SJSA1 (cell line): Measurements from ENCODE around the gene RAD51C. TPM values are rescaled to one million over a fixed set of nuclear protein-coding genes. Genes with fewer than 3 reads are reported as not detected.
"Not testable (repeated sequence)": the region's sequence is repeated elsewhere in the genome, so short reads cannot be mapped to it uniquely, and the experiment has no call there.

ENCODE experiments used
- DNase-seq, 2 experiments: peaks; one replicate each; pipeline ENCODE4 v3.0.0-alpha.2; 2015 to 2020; ENCODE audit warnings: low spot score in 2 of 2, low read depth in 1 of 2
- H3K27ac ChIP-seq: fragments of 250-450 bp; sonication (Bioruptor Pico); 2 replicates; pipeline ENCODE4 v1.5.1; 2020; ENCODE audit warnings: mild to moderate bottlenecking, moderate library complexity
- H3K27me3 ChIP-seq: fragments of 250-450 bp; sonication (Bioruptor Pico); replicated peaks from 2 replicates; pipeline ENCODE4 v1.5.1; 2020; ENCODE audit warnings: mild to moderate bottlenecking, moderate library complexity
- H3K36me3 ChIP-seq: fragments of 250-450 bp; sonication (Bioruptor Pico); 2 replicates; pipeline ENCODE4 v1.5.1; 2020; ENCODE audit warnings: mild to moderate bottlenecking
- H3K4me1 ChIP-seq: fragments of 250-450 bp; sonication (Bioruptor Pico); replicated peaks from 2 replicates; pipeline ENCODE4 v1.6.1; 2021; ENCODE audit warnings: mild to moderate bottlenecking
- H3K4me3 ChIP-seq: fragments of 250-450 bp; sonication (Bioruptor Pico); 2 replicates; pipeline ENCODE4 v1.5.1; 2020; ENCODE audit warnings: mild to moderate bottlenecking
- H3K9me3 ChIP-seq: fragments of 250-450 bp; sonication (Bioruptor Pico); replicated peaks from 2 replicates; pipeline ENCODE4 v1.5.1; 2020; ENCODE audit warnings: mild to moderate bottlenecking
- total RNA-seq: library from RNA; depleted of rRNA; stranded (reverse); fragments of >200 nt; shearing (Covaris generic); gene quantifications from 2 replicates; pipeline ENCODE4 v1.2.3, GENCODE V29; 2014; rRNA removed

RAD51C gene
- 74.9 and 77.8 TPM in 2 replicates for total RNA-seq

- H3K4me3 ChIP-seq = peak within 1 kb of the TSS; percentile 57
- peaks cover 13% of the 10 kb centered on the region for H3K4me1 ChIP-seq
- no peaks in the 10 kb centered on the region for H3K9me3 ChIP-seq
- peak within 1 kb of the TSS; percentile 56 for H3K27ac ChIP-seq
- peak; percentile 84 to 86 for DNase-seq
- no peaks in the 10 kb centered on the region for H3K27me3 ChIP-seq
- H3K36me3 ChIP-seq = peaks cover 13% of the 10 kb centered on the region
These were observed at the start of gene RAD51C for GRCh38 chr17:58692239-58693055. Gene RAD51C, plus strand, starts transcription at chr17:58692602. Its CDS starts 42 bp downstream, at chr17:58692644.

GRCh38 chr17:58643147-58643546, 49.3 kb upstream of the RAD51C start:
- DNase-seq = peak in 1 of 2 experiments; percentile 44
- Histone ChIP-seq H3K4me1 (peaks cover 17% of the 10 kb centered on the region), H3K4me3 (no peak overlapping the region), H3K9me3 (no peaks in the 10 kb centered on the region), H3K27ac (no peak overlapping the region), H3K36me3 (no peaks in the 10 kb centered on the region), H3K27me3 (no peaks in the 10 kb centered on the region)

GRCh38 chr17:58648236-58648635, 44.2 kb upstream of the RAD51C start:
- Histone ChIP-seq H3K36me3 (no peaks in the 10 kb centered on the region), H3K27me3 (no peaks in the 10 kb centered on the region; the same call in 1 of the 2 replicates), H3K4me3 (no peak overlapping the region), H3K4me1 (peaks cover 3% of the 10 kb centered on the region), H3K27ac (no peak overlapping the region), H3K9me3 (no peaks in the 10 kb centered on the region)
- no peak for DNase-seq

- not testable (repeated sequence) for DNase-seq, H3K4me1 ChIP-seq, H3K27me3 ChIP-seq, H3K4me3 ChIP-seq, H3K27ac ChIP-seq, H3K36me3 ChIP-seq, H3K9me3 ChIP-seq
These were observed 34.2 kb upstream of the RAD51C start for GRCh38 chr17:58657962-58658803.

- Histone ChIP-seq H3K9me3 (no peaks in the 10 kb centered on the region), H3K27me3 (no peaks in the 10 kb centered on the region), H3K27ac (peak overlapping the region; percentile 99), H3K4me1 (peaks cover 4% of the 10 kb centered on the region; the same call in 1 of the 2 replicates), H3K4me3 (peak overlapping the region; percentile 27), H3K36me3 (no peaks in the 10 kb centered on the region)
- peak; percentile 93 to 99 for DNase-seq
These were observed 33.3 kb upstream of the RAD51C start for GRCh38 chr17:58658804-58659713.

- not testable (repeated sequence) for H3K27ac ChIP-seq, H3K36me3 ChIP-seq, H3K9me3 ChIP-seq, DNase-seq, H3K4me1 ChIP-seq, H3K27me3 ChIP-seq
- H3K4me3 ChIP-seq = peak overlapping the region; percentile 27
These were observed 32.7 kb upstream of the RAD51C start for GRCh38 chr17:58659714-58660084.

GRCh38 chr17:58660621-58661020, 31.8 kb upstream of the RAD51C start:
- DNase-seq = no peak
- Histone ChIP-seq H3K27ac (no peak overlapping the region), H3K36me3 (no peaks in the 10 kb centered on the region), H3K27me3 (no peaks in the 10 kb centered on the region), H3K9me3 (no peaks in the 10 kb centered on the region), H3K4me3 (no peak overlapping the region), H3K4me1 (peaks cover 9% of the 10 kb centered on the region)

- DNase-seq = no peak
- Histone ChIP-seq H3K9me3 (no peaks in the 10 kb centered on the region), H3K4me3 (no peak overlapping the region)
These were observed 30.9 kb upstream of the RAD51C start for GRCh38 chr17:58661499-58661898.

GRCh38 chr17:58664302-58664701, 28.1 kb upstream of the RAD51C start:
- Histone ChIP-seq H3K36me3 (no peaks in the 10 kb centered on the region), H3K9me3 (no peaks in the 10 kb centered on the region), H3K4me1 (peaks cover 11% of the 10 kb centered on the region), H3K4me3 (no peak overlapping the region), H3K27me3 (no peaks in the 10 kb centered on the region), H3K27ac (no peak overlapping the region)
- no peak for DNase-seq

More at GRCh38 chr17:58661499-58661898, 30.9 kb upstream of the RAD51C start:
- no peak overlapping the region for H3K27ac ChIP-seq
- H3K27me3 ChIP-seq = no peaks in the 10 kb centered on the region
- peaks cover 15% of the 10 kb centered on the region for H3K4me1 ChIP-seq
- no peaks in the 10 kb centered on the region for H3K36me3 ChIP-seq

GRCh38 chr17:58665946-58666857, 26.2 kb upstream of the RAD51C start:
- no peak overlapping the region for H3K27ac ChIP-seq
- no peaks in the 10 kb centered on the region for H3K36me3 ChIP-seq
- no peak overlapping the region for H3K4me3 ChIP-seq
- no peak for DNase-seq
- H3K9me3 ChIP-seq = no peaks in the 10 kb centered on the region
- peaks cover 11% of the 10 kb centered on the region for H3K4me1 ChIP-seq
- no peaks in the 10 kb centered on the region for H3K27me3 ChIP-seq

GRCh38 chr17:58666858-58667267, 25.5 kb upstream of the RAD51C start:
- H3K27me3 ChIP-seq = no peaks in the 10 kb centered on the region
- H3K4me3 ChIP-seq = no peak overlapping the region
- no peak for DNase-seq
- no peak overlapping the region for H3K27ac ChIP-seq
- no peaks in the 10 kb centered on the region for H3K36me3 ChIP-seq
- peaks cover 11% of the 10 kb centered on the region for H3K4me1 ChIP-seq
- no peaks in the 10 kb centered on the region for H3K9me3 ChIP-seq

GRCh38 chr17:58667934-58668597, 24.3 kb upstream of the RAD51C start:
- no peaks in the 10 kb centered on the region for H3K36me3 ChIP-seq
- H3K4me3 ChIP-seq = no peak overlapping the region
- H3K27ac ChIP-seq = no peak overlapping the region
- no peak for DNase-seq
- H3K27me3 ChIP-seq = no peaks in the 10 kb centered on the region
- peaks cover 11% of the 10 kb centered on the region for H3K4me1 ChIP-seq
- no peaks in the 10 kb centered on the region for H3K9me3 ChIP-seq
